K562 (cell line): ENCODE data around the gene DLGAP1. TPM values are rescaled to one million over a fixed set of nuclear protein-coding genes. Genes with fewer than 3 reads are reported as not detected.
A peak's percentile ranks its signal among the peaks of the same experiment; 100 is the strongest.

Experiments used
- ATAC-seq: fragments of 200-7000 bp; cut with Tn5 transposase; 3 replicates; pipeline ENCODE4 v1.9.1; 2020; ENCODE audit warnings: moderate library complexity
- BruUV-seq: library from RNA; stranded (reverse); fragments of 400-500 nt; replicated peaks from 2 replicates; lab custom pipeline; 2021; lab: Mats Ljungman, UMichigan
- CTCF ChIA-PET: fragments of 300-600 bp; formaldehyde crosslinking; extraction: SDS; loops from one replicate; lab custom pipeline; 2021; ENCODE audit warnings: low intra/inter-chr PET ratio; lab: Yijun Ruan, JAX
- POLR2A ChIA-PET: fragments of 300-600, 350-650 bp; sonication (Branson Sonifier 250); formaldehyde crosslinking; extraction: SDS; loops from one replicate; lab custom pipeline; 2021; ENCODE audit warnings: antibody characterized with exemption, inconsistent platforms; lab: Yijun Ruan, JAX
- DNase-seq, 4 experiments: peaks; one replicate each; pipeline versions ENCODE4 v3.0.0 to v3.0.0-alpha.2; 2011 to 2018; ENCODE audit warnings: low spot score in 3 of 4, mixed read lengths in 3 of 4; ENCODE audit errors: extremely low read depth in 1 of 4
- FAIRE-seq: peaks from 2 replicates; lab custom pipeline; 2011; peaks lifted over from hg19 to GRCh38; lab: Jason Lieb, UNC
- H2AFZ ChIP-seq: 2 replicates; pipeline ENCODE4 v1.6.0; 2011; ENCODE audit warnings: low read depth, low read length, control low read depth, inconsistent platforms
- H3K27ac ChIP-seq: fragments of 200-600 bp; 3 replicates; pipeline ENCODE4 v1.8.0; 2011; ENCODE audit warnings: low read depth, mild to moderate bottlenecking, control low read depth, inconsistent platforms, low read length, moderate library complexity, mixed read lengths; ENCODE audit errors: extremely low read depth
- H3K27me3 ChIP-seq, 2 experiments: fragments of 300-600 bp in 1 of 2; 2 replicates in 1 of 2; 3 replicates in 1 of 2; pipeline versions ENCODE4 v1.6.0 to v1.8.0; 2011; ENCODE audit warnings: inconsistent platforms in 2 of 2, low read length in 2 of 2, mild to moderate bottlenecking in 1 of 2, mixed read lengths in 1 of 2, moderate library complexity in 1 of 2; ENCODE audit not compliant: control insufficient read depth in 2 of 2, insufficient read depth in 2 of 2
- H3K36me3 ChIP-seq: fragments of 300-600 bp; 3 replicates; pipeline ENCODE4 v1.8.0; 2011; ENCODE audit warnings: mild to moderate bottlenecking, low read length, inconsistent platforms; ENCODE audit not compliant: control insufficient read depth, insufficient read depth
- H3K4me1 ChIP-seq, 2 experiments: fragments of 200-600 bp in 1 of 2; replicated peaks in 1 of 2; 2 replicates in 1 of 2; 3 replicates in 1 of 2; pipeline versions ENCODE4 v1.5.1 to v1.8.0; 2011; ENCODE audit warnings: inconsistent platforms in 2 of 2, low read length in 2 of 2, mild to moderate bottlenecking in 1 of 2, mixed read lengths in 1 of 2, moderate library complexity in 1 of 2; ENCODE audit not compliant: control insufficient read depth in 2 of 2, insufficient read depth in 2 of 2
- H3K4me2 ChIP-seq: 2 replicates; pipeline ENCODE4 v1.6.1; 2011; ENCODE audit warnings: low read length, control low read depth, inconsistent platforms, mixed read lengths; ENCODE audit not compliant: insufficient read depth
- H3K4me3 ChIP-seq: fragments of 200-600 bp; sonication (generic), shearing (Covaris generic); 2 replicates; pipeline ENCODE4 v1.5.1; 2016; ENCODE audit warnings: control low read depth, inconsistent platforms
- H3K79me2 ChIP-seq: fragments of 200-600 bp; 3 replicates; pipeline ENCODE4 v1.8.0; 2011; ENCODE audit warnings: low read length, inconsistent platforms; ENCODE audit not compliant: control insufficient read depth, insufficient read depth
- H3K9ac ChIP-seq, 2 experiments: 2 replicates each; pipeline versions ENCODE4 v1.6.0 to v1.6.1; 2011; ENCODE audit warnings: low read depth in 2 of 2, low read length in 2 of 2, control low read depth in 1 of 2, inconsistent platforms in 1 of 2, mild to moderate bottlenecking in 1 of 2, mixed read lengths in 1 of 2; ENCODE audit not compliant: insufficient read depth in 1 of 2
- H3K9me1 ChIP-seq: one replicate; pipeline ENCODE4 v1.6.0; 2011; ENCODE audit warnings: inconsistent platforms, mild to moderate bottlenecking, low read length, moderate library complexity; ENCODE audit not compliant: control insufficient read depth, insufficient read depth
- H3K9me3 ChIP-seq: replicated peaks from 2 replicates; pipeline ENCODE4 v1.5.1; 2011; ENCODE audit warnings: low read depth, low read length, inconsistent platforms; ENCODE audit not compliant: control insufficient read depth, insufficient read depth
- H4K20me1 ChIP-seq: replicated peaks from 2 replicates; pipeline ENCODE4 v1.6.1; 2011; ENCODE audit warnings: low read length, inconsistent platforms, mixed read lengths; ENCODE audit not compliant: control insufficient read depth, insufficient read depth
- ARID4B ChIP-seq: sonication (generic); formaldehyde crosslinking; IDR thresholded peaks from 2 replicates; pipeline ENCODE4 v1.8.0; 2022; ENCODE audit warnings: mild to moderate bottlenecking, missing genetic modification reagents
- C11orf30 ChIP-seq: fragments of 450-650 bp; IDR thresholded peaks from 2 replicates; pipeline ENCODE4 v1.6.1; 2016; ENCODE audit warnings: low read depth, mild to moderate bottlenecking
- ESRRB ChIP-seq: fragments of 250-450 bp; sonication (Bioruptor Pico); IDR thresholded peaks from 2 replicates; pipeline ENCODE4 v1.5.0; 2020; ENCODE audit warnings: mild to moderate bottlenecking, moderate library complexity, borderline replicate concordance
- FOXJ3 ChIP-seq: sonication (generic); formaldehyde crosslinking; IDR thresholded peaks from 2 replicates; pipeline ENCODE4 v1.4.0; 2020; ENCODE audit warnings: mild to moderate bottlenecking, missing genetic modification reagents
- KHSRP ChIP-seq: fragments of 450-650 bp; IDR thresholded peaks from 2 replicates; pipeline ENCODE4 v1.6.1; 2017
- L3MBTL2 ChIP-seq: fragments of 450-650 bp; IDR thresholded peaks from 2 replicates; pipeline ENCODE4 v1.6.1; 2016; ENCODE audit warnings: mild to moderate bottlenecking, moderate library complexity
- LCOR ChIP-seq: sonication (generic); formaldehyde crosslinking; IDR thresholded peaks from 2 replicates; pipeline ENCODE4 v1.8.0; 2022; ENCODE audit warnings: mild to moderate bottlenecking, missing genetic modification reagents
- MAFF ChIP-seq: IDR thresholded peaks from 2 replicates; pipeline ENCODE4 v1.6.1; 2012; ENCODE audit warnings: low read length, improper control_type of control experiment
- POLR2G ChIP-seq: fragments of 200-400 bp; formaldehyde crosslinking; IDR thresholded peaks from 2 replicates; pipeline ENCODE4 v1.6.1; 2017; ENCODE audit warnings: low read depth, mild to moderate bottlenecking, antibody characterized with exemption, low read length, moderate library complexity
- SRSF7 ChIP-seq: fragments of 200-400 bp; formaldehyde crosslinking; optimal IDR thresholded peaks from 2 replicates; pipeline ENCODE3; 2017; ENCODE audit warnings: mild to moderate bottlenecking, low read depth, low read length
- TEAD4 ChIP-seq, 2 experiments: sonication (generic) in 1 of 2; formaldehyde crosslinking in 1 of 2; IDR thresholded peaks; 2 replicates each; pipeline versions ENCODE4 v1.6.1 to v1.8.0; 2012 to 2022; ENCODE audit warnings: borderline replicate concordance in 1 of 2, inconsistent platforms in 1 of 2, low read length in 1 of 2, mild to moderate bottlenecking in 1 of 2, missing genetic modification reagents in 1 of 2
- ZBTB1 ChIP-seq: sonication (generic); formaldehyde crosslinking; IDR thresholded peaks from 2 replicates; pipeline ENCODE4 v1.8.1; 2023; ENCODE audit warnings: missing genetic modification reagents, low read depth, mild to moderate bottlenecking, borderline replicate concordance
- ZC3H11A ChIP-seq: IDR thresholded peaks from 2 replicates; pipeline ENCODE4 v1.6.1; 2012; ENCODE audit warnings: low read depth, low read length, improper control_type of control experiment
- ZNF316 ChIP-seq: fragments of 450-650 bp; IDR thresholded peaks from 2 replicates; pipeline ENCODE4 v1.6.1; 2016
- ZNF76 ChIP-seq: fragments of 250-450 bp; sonication (Bioruptor Pico); IDR thresholded peaks from 2 replicates; pipeline ENCODE4 v1.4.0; 2020; ENCODE audit warnings: mild to moderate bottlenecking, moderate library complexity, borderline replicate concordance
- ZNF766 ChIP-seq: fragments of 200-800 bp; sonication (Bioruptor generic); conservative IDR thresholded peaks from 2 replicates; pipeline ENCODE4 v1.6.1; 2016; ENCODE audit warnings: missing genetic modification characterization, missing compliant biosample characterization
- WGBS: fragments of 100-300 bp; shearing (Covaris generic); methylation state at CpG from one replicate; pipeline ENCODE4 v1.1.6; 2016; ENCODE audit warnings: low coverage, mixed read lengths; ENCODE audit not compliant: insufficient coverage; ENCODE audit errors: missing lambda C conversion rate; 5-methylcytosine and 5-hydroxymethylcytosine counted together
- in situ Hi-C: fragments of 300-500 bp; cut with MboI; formaldehyde crosslinking; loops from 4 replicates; pipeline ENCODE4 v1.15.0; 2018; ENCODE audit warnings: inconsistent platforms, mixed read lengths
- intact Hi-C: fragments of 100-400 bp; cut with micrococcal nuclease; formaldehyde crosslinking; loops from 2 replicates; pipeline ENCODE4 v1.14.2; 2022
- polyA plus RNA-seq, 8 experiments: library from polyadenylated mRNA; depleted of rRNA in 4 of 8; stranded (reverse) in 5 of 8; unstranded in 3 of 8; fragments of >200 nt; fragmentation: Nextera tagmentation in 2 of 8; fragmentation: Illumina TruSeq in 1 of 8; extraction: Ambion mirVana in 2 of 8; extraction: Trizol in 1 of 8; gene quantifications; 2 replicates each; pipeline versions ENCODE4 v1.2.1 to v1.2.3, GENCODE V29; 2011 to 2014; ENCODE audit warnings: inconsistent platforms in 1 of 8, missing spikeins in 1 of 8
- total RNA-seq, 7 experiments: library from RNA; depleted of rRNA in 6 of 7; stranded (reverse); fragments of >200 nt in 6 of 7; fragmentation: Illumina TruSeq in 2 of 7; extraction: Trizol in 2 of 7; gene quantifications; 2 replicates each; pipeline versions ENCODE4 v1.2.1 to v1.2.3, GENCODE V29; 2011 to 2021; ENCODE audit warnings: low replicate concordance in 1 of 7
- TF ChIP-seq, protein P1 (sequence below): fragments of 450-650 bp; IDR thresholded peaks from 2 replicates; pipeline ENCODE4 v1.6.1; 2017; ENCODE audit warnings: mild to moderate bottlenecking, moderate library complexity
- TF ChIP-seq, protein P2 (sequence below): sonication (generic); formaldehyde crosslinking; IDR thresholded peaks from 2 replicates; pipeline ENCODE4 v1.8.1; 2022; ENCODE audit warnings: missing genetic modification reagents

The DLGAP1 gene
- total and polyA plus RNA-seq, 9 of the 15 experiments (the other 6 are each of a cell fraction or from before 2014, with no cell fraction given) = 0.04 to 0.22 (median 0.08) TPM

DNA sequence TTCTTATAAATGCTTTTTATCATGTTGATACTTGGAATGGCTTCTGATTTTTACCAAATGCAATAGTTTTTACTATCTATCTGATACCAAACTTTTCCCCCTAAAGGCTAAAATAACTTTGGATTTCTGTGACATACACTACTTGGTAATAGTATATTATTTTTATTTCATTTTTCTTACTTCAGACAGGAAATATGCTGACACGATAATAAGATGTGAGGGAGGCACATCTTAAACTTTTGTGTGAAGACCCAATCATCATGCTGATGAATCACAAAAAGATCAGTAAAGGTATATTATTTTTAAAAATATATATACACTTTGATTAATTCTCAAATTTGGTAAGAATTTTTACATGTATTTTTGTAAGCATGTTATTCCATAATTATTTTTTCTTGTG lies 882.3 kb downstream of the DLGAP1 start:
- H2AFZ ChIP-seq = no peak overlapping the region
- no peaks in the 10 kb centered on the region for H3K27me3 ChIP-seq
- CTCF ChIA-PET = no interaction called here
- no peaks in the 10 kb centered on the region for H3K36me3 ChIP-seq
- no peak for FAIRE-seq
- POLR2A ChIA-PET = no interaction called here
- no peaks in the 10 kb centered on the region for H4K20me1 ChIP-seq
- H3K9ac ChIP-seq = no peak overlapping the region
- WGBS = 77% methylated on average over 1 of the region's 1 CpG
- intact Hi-C loops = no loop called here
- ATAC-seq = no peak
- no peak overlapping the region for H3K4me3 ChIP-seq
- in situ Hi-C loops = no loop called here
- H3K4me2 ChIP-seq = no peak overlapping the region
- no peaks in the 10 kb centered on the region for H3K79me2 ChIP-seq
- H3K4me1 ChIP-seq = no peaks in the 10 kb centered on the region
- BruUV-seq = no TSS peak
- no peak overlapping the region for H3K27ac ChIP-seq
- DNase-seq = no peak
- H3K9me3 ChIP-seq = no peaks in the 10 kb centered on the region
- H3K9me1 ChIP-seq = no peaks in the 10 kb centered on the region
- TF ChIP-seq SRSF7 = no peak
- TF ChIP-seq TEAD4 (IDR thresholded peaks at IDR 0.05; ENCODE audit: low read length) = no peak
- TF ChIP-seq TEAD4 (CRISPR knock-in tag; IDR thresholded peaks at IDR 0.05; ENCODE audit: borderline replicate concordance) = no peak
- TF ChIP-seq ESRRB (CRISPR knock-in tag) = no peak
- no peak for TF ChIP-seq ZBTB1 (CRISPR knock-in tag)
- no peak for TF ChIP-seq ARID4B (CRISPR knock-in tag)
- TF ChIP-seq FOXJ3 (CRISPR knock-in tag) = no peak
- no peak for TF ChIP-seq LCOR (CRISPR knock-in tag)
- no peak for TF ChIP-seq L3MBTL2
- TF ChIP-seq, protein P1, sequence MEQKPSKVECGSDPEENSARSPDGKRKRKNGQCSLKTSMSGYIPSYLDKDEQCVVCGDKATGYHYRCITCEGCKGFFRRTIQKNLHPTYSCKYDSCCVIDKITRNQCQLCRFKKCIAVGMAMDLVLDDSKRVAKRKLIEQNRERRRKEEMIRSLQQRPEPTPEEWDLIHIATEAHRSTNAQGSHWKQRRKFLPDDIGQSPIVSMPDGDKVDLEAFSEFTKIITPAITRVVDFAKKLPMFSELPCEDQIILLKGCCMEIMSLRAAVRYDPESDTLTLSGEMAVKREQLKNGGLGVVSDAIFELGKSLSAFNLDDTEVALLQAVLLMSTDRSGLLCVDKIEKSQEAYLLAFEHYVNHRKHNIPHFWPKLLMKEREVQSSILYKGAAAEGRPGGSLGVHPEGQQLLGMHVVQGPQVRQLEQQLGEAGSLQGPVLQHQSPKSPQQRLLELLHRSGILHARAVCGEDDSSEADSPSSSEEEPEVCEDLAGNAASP = no peak
- peak; percentile 74 for TF ChIP-seq C11orf30
- TF ChIP-seq ZC3H11A = no peak
- TF ChIP-seq, protein P2, sequence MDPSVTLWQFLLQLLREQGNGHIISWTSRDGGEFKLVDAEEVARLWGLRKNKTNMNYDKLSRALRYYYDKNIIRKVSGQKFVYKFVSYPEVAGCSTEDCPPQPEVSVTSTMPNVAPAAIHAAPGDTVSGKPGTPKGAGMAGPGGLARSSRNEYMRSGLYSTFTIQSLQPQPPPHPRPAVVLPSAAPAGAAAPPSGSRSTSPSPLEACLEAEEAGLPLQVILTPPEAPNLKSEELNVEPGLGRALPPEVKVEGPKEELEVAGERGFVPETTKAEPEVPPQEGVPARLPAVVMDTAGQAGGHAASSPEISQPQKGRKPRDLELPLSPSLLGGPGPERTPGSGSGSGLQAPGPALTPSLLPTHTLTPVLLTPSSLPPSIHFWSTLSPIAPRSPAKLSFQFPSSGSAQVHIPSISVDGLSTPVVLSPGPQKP (CRISPR knock-in tag) = no peak
- TF ChIP-seq ZNF766 (CRISPR knock-in tag) = no peak
- TF ChIP-seq KHSRP = no peak
- TF ChIP-seq POLR2G = no peak
- no peak for TF ChIP-seq ZNF76
- peak; percentile 85 for TF ChIP-seq ZNF316
- peak; percentile 64 for TF ChIP-seq MAFF
